GM18498 (cell line): ENCODE results near the gene PKIB.
A peak's percentile ranks its signal among the peaks of the same experiment; 100 is the strongest.
"Not testable (repeated sequence)": the region's sequence is repeated elsewhere in the genome, so short reads cannot be mapped to it uniquely, and the experiment has no call there.

Source experiments
- ATAC-seq: cut with Tn5 transposase; IDR thresholded peaks from one replicate; pipeline ENCODE4 v1.9.1; 2021; ENCODE audit warnings: mild to moderate bottlenecking, moderate library complexity; ENCODE audit not compliant: unreplicated experiment

PKIB gene

GRCh38 chr6:122609881-122610689 lies at the start of gene PKIB:
Gene PKIB (plus strand): TSS chr6:122610405. CDS start chr6:122717795, 107,390 bp downstream.
- peak; percentile 94 for ATAC-seq

- ATAC-seq, result no peak
Measured at GRCh38 chr6:122563364-122564052, 46.7 kb upstream of the PKIB start.

GRCh38 chr6:122564230-122564629 lies 46.0 kb upstream of the PKIB start:
- no peak for ATAC-seq

GRCh38 chr6:122565708-122566107 lies 44.5 kb upstream of the PKIB start:
- no peak for ATAC-seq

- no peak for ATAC-seq
Measured at GRCh38 chr6:122567034-122567433, 43.2 kb upstream of the PKIB start.

- no peak for ATAC-seq
Measured at GRCh38 chr6:122568350-122568749, 41.9 kb upstream of the PKIB start.

GRCh38 chr6:122568797-122569221 lies 41.4 kb upstream of the PKIB start:
- no peak for ATAC-seq

- no peak for ATAC-seq
Measured at GRCh38 chr6:122569230-122569771, 40.9 kb upstream of the PKIB start.

GRCh38 chr6:122571888-122572287 lies 38.3 kb upstream of the PKIB start:
- no peak for ATAC-seq

GRCh38 chr6:122576888-122577287 lies 33.3 kb upstream of the PKIB start:
- no peak for ATAC-seq

GRCh38 chr6:122578961-122579360 lies 31.2 kb upstream of the PKIB start:
- ATAC-seq, result no peak

- no peak for ATAC-seq
Measured at GRCh38 chr6:122580737-122581136, 29.5 kb upstream of the PKIB start.

GRCh38 chr6:122589115-122589514 lies 21.1 kb upstream of the PKIB start:
- no peak for ATAC-seq

- ATAC-seq, result not testable (repeated sequence)
Measured at GRCh38 chr6:122598295-122598694, 11.9 kb upstream of the PKIB start.

GRCh38 chr6:122604676-122605075 lies 5.5 kb upstream of the PKIB start:
- ATAC-seq, result no peak

GRCh38 chr6:122610690-122611455 lies 668 bp downstream of the PKIB start:
- peak; percentile 43 for ATAC-seq

- ATAC-seq, result no peak
Measured at GRCh38 chr6:122612838-122613237, 2.6 kb downstream of the PKIB start.

- ATAC-seq, result no peak
Measured at GRCh38 chr6:122614303-122614702, 4.1 kb downstream of the PKIB start.

- ATAC-seq, result no peak
Measured at GRCh38 chr6:122615409-122615808, 5.2 kb downstream of the PKIB start.

GRCh38 chr6:122616877-122617276 lies 6.7 kb downstream of the PKIB start:
- ATAC-seq, result no peak

GRCh38 chr6:122619309-122619708 lies 9.1 kb downstream of the PKIB start:
- ATAC-seq, result no peak
